ENCODE measurements around the gene GRM4.

DNA sequence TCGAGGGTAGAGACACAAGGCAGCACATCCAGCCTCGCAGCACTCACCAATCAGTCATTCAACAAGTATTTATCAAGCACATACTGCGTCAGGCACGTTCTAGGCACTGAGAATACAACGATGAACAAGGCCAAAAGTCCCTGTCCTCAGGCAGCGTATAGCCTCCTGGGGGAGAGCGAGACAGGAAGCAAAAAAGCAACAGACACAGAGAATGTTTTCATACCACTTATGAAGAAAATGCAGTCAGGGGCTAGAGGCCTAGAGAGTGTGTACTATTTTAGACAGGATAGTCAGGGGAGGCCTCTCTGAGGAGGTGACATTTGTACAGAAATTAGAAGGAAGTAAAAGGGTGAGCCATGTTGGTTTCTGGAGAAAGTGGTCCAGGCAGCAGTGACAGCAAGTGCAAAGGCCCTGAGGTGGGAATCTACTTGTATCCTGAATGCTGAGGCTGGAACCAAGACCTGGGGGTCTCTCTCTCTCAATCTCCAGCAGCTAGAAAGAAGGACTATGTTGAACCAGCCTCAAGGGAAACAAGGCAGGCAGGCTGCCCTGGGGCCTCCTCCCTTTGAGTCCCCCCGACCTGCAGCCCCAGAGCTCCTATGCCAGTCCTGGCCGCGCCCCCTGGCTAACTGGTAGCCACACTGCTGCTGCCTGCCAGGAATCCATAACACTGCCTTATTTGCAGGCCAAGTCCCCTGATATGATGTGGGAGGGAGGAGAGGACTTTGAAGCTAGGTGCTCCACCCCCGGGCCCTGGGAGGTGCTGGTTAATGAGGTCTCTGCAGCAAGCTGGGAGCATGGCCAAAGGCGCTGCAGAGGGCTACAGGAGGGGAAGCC is 151.2 kb downstream of the GRM4 start:
- TF ChIP-seq, protein P1, sequence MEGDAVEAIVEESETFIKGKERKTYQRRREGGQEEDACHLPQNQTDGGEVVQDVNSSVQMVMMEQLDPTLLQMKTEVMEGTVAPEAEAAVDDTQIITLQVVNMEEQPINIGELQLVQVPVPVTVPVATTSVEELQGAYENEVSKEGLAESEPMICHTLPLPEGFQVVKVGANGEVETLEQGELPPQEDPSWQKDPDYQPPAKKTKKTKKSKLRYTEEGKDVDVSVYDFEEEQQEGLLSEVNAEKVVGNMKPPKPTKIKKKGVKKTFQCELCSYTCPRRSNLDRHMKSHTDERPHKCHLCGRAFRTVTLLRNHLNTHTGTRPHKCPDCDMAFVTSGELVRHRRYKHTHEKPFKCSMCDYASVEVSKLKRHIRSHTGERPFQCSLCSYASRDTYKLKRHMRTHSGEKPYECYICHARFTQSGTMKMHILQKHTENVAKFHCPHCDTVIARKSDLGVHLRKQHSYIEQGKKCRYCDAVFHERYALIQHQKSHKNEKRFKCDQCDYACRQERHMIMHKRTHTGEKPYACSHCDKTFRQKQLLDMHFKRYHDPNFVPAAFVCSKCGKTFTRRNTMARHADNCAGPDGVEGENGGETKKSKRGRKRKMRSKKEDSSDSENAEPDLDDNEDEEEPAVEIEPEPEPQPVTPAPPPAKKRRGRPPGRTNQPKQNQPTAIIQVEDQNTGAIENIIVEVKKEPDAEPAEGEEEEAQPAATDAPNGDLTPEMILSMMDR (conservative IDR thresholded peaks at IDR 0.05), result no peak
- TF ChIP-seq EZH2 (IDR thresholded peaks at IDR 0.05; ENCODE audit: low read depth), result no peak

All from PC-9 (cell line).